Fibroblast of peridontal ligament (primary cell): Measurements from ENCODE around the gene BIRC3.

ENCODE experiments used
- DNase-seq: peaks from one replicate; pipeline ENCODE4 v3.0.0-alpha.2; 2010; ENCODE audit errors: extremely low read depth

The BIRC3 gene

GRCh38 chr11:102375720-102376399 lies 58.6 kb downstream of the BIRC3 start:
- no peak for DNase-seq

GRCh38 chr11:102377891-102378290 lies 60.6 kb downstream of the BIRC3 start:
- no peak for DNase-seq

GRCh38 chr11:102378818-102379217 lies 61.5 kb downstream of the BIRC3 start:
- no peak for DNase-seq

GRCh38 chr11:102382384-102382783 lies 65.1 kb downstream of the BIRC3 start:
- DNase-seq = no peak

- no peak for DNase-seq
Measured at GRCh38 chr11:102383839-102384238, 66.6 kb downstream of the BIRC3 start.

GRCh38 chr11:102384419-102385079 lies 67.3 kb downstream of the BIRC3 start:
- DNase-seq = no peak

GRCh38 chr11:102385085-102386007 lies 68.1 kb downstream of the BIRC3 start:
- no peak for DNase-seq

- no peak for DNase-seq
Measured at GRCh38 chr11:102386136-102386734, 69.0 kb downstream of the BIRC3 start.

GRCh38 chr11:102387043-102387781 lies 69.9 kb downstream of the BIRC3 start:
- DNase-seq = no peak
